H1 (cell line): ENCODE measurements around the gene DOK7. TPM values are rescaled to one million over a fixed set of nuclear protein-coding genes. Genes with fewer than 3 reads are reported as not detected.

Source experiments
- CTCF ChIA-PET: fragments of 300-600 bp; sonication (Branson Sonifier 250); formaldehyde crosslinking; loops from one replicate; lab custom pipeline; 2021; ENCODE audit not compliant: partially characterized antibody; lab: Charles Lee
- POLR2A ChIA-PET: fragments of 300-600 bp; sonication (Branson Sonifier 250); formaldehyde crosslinking; loops from one replicate; lab custom pipeline; 2021; ENCODE audit warnings: inconsistent platforms; ENCODE audit not compliant: partially characterized antibody; lab: Charles Lee
- DNase-seq, 2 experiments: peaks; one replicate each; pipeline versions ENCODE4 v3.0.0 to v3.0.0-alpha.2; 2010 to 2022; ENCODE audit warnings: low spot score in 2 of 2, low read depth in 1 of 2, mixed read lengths in 1 of 2
- FAIRE-seq: peaks from 2 replicates; lab custom pipeline; 2011; peaks lifted over from hg19 to GRCh38; lab: Jason Lieb, UNC
- H2AFZ ChIP-seq: 2 replicates; pipeline ENCODE4 v1.8.1; 2012; ENCODE audit warnings: low read length, inconsistent platforms
- H2AK5ac ChIP-seq: 2 replicates; pipeline ENCODE4 v1.6.1; 2013; ENCODE audit warnings: low read depth, low read length
- H2BK120ac ChIP-seq: replicated peaks from 2 replicates; pipeline ENCODE3; 2013; ENCODE audit warnings: low read depth, low read length, inconsistent platforms
- H2BK12ac ChIP-seq: 2 replicates; pipeline ENCODE4 v1.6.1; 2013; ENCODE audit warnings: low read depth, low read length
- H2BK15ac ChIP-seq: 2 replicates; pipeline ENCODE4 v1.6.1; 2013; ENCODE audit warnings: low read length
- H2BK20ac ChIP-seq: 2 replicates; pipeline ENCODE4 v1.6.1; 2013; ENCODE audit warnings: low read length
- H2BK5ac ChIP-seq: 2 replicates; pipeline ENCODE4 v1.6.1; 2013; ENCODE audit warnings: low read depth, low read length
- H3K14ac ChIP-seq: 2 replicates; pipeline ENCODE4 v1.6.1; 2013; ENCODE audit warnings: inconsistent platforms; ENCODE audit not compliant: insufficient read length
- H3K18ac ChIP-seq: 2 replicates; pipeline ENCODE4 v1.6.1; 2013; ENCODE audit warnings: low read length; ENCODE audit errors: extremely low read depth
- H3K23ac ChIP-seq: 2 replicates; pipeline ENCODE4 v1.6.1; 2013; ENCODE audit warnings: inconsistent platforms; ENCODE audit not compliant: insufficient read length
- H3K23me2 ChIP-seq: 2 replicates; pipeline ENCODE4 v1.6.1; 2013; ENCODE audit warnings: low read depth, low read length
- H3K27ac ChIP-seq: 2 replicates; pipeline ENCODE4 v1.6.1; 2011; ENCODE audit warnings: low read depth, low read length, inconsistent platforms
- H3K27me3 ChIP-seq, 4 experiments: replicated peaks in 1 of 4; 1 replicate in 1 of 4; 2 replicates in 3 of 4; pipeline versions ENCODE4 v1.6.1 to v1.8.1; 2011 to 2013; ENCODE audit warnings: low read length in 3 of 4, mild to moderate bottlenecking in 3 of 4, inconsistent platforms in 2 of 4, mixed read lengths in 2 of 4, moderate library complexity in 1 of 4; ENCODE audit not compliant: control insufficient read depth in 3 of 4, insufficient read depth in 3 of 4; ENCODE audit errors: extremely low read depth in 1 of 4
- H3K36me3 ChIP-seq, 4 experiments: 2 replicates each; pipeline versions ENCODE4 v1.6.1 to v1.8.1; 2011 to 2013; ENCODE audit warnings: mild to moderate bottlenecking in 4 of 4, low read length in 3 of 4, moderate library complexity in 2 of 4, control low read depth in 1 of 4, inconsistent platforms in 1 of 4; ENCODE audit not compliant: insufficient read depth in 4 of 4, control insufficient read depth in 2 of 4
- H3K4ac ChIP-seq: replicated peaks from 2 replicates; pipeline ENCODE3; 2013; ENCODE audit warnings: low read length, low read depth, mixed read lengths, inconsistent platforms; ENCODE audit not compliant: insufficient read length
- H3K4me1 ChIP-seq, 4 experiments: replicated peaks in 1 of 4; 1 replicate in 1 of 4; 2 replicates in 3 of 4; pipeline versions ENCODE4 v1.6.1 to v1.8.1; 2011 to 2013; ENCODE audit warnings: low read length in 3 of 4, inconsistent platforms in 2 of 4, mixed read lengths in 1 of 4; ENCODE audit not compliant: insufficient read depth in 4 of 4, control insufficient read depth in 3 of 4
- H3K4me2 ChIP-seq, 2 experiments: 2 replicates each; pipeline versions ENCODE4 v1.6.1 to v1.8.1; 2011 to 2013; ENCODE audit warnings: low read depth in 2 of 2, low read length in 2 of 2, control low read depth in 1 of 2, inconsistent platforms in 1 of 2, mild to moderate bottlenecking in 1 of 2; ENCODE audit not compliant: insufficient read depth in 1 of 2
- H3K4me3 ChIP-seq, 4 experiments: fragments of 200-600, 300-600 bp in 1 of 4; sonication (generic), shearing (Covaris generic), sonication (Bioruptor Twin) in 1 of 4; 2 replicates each; pipeline versions ENCODE4 v1.5.1 to v1.8.1; 2011 to 2016; ENCODE audit warnings: low read length in 4 of 4, low read depth in 3 of 4, control low read depth in 2 of 4, inconsistent platforms in 2 of 4, mild to moderate bottlenecking in 2 of 4, mixed read lengths in 1 of 4, moderate library complexity in 1 of 4; ENCODE audit not compliant: insufficient read depth in 2 of 4; ENCODE audit errors: extremely low read depth in 1 of 4
- H3K56ac ChIP-seq: replicated peaks from 2 replicates; pipeline ENCODE3; 2013; ENCODE audit warnings: low read depth, mild to moderate bottlenecking, mixed read lengths, low read length, inconsistent platforms; ENCODE audit not compliant: insufficient read length
- H3K79me1 ChIP-seq: 2 replicates; pipeline ENCODE4 v1.6.1; 2013; ENCODE audit warnings: low read depth, low read length, control low read depth
- H3K79me2 ChIP-seq, 2 experiments: 2 replicates each; pipeline versions ENCODE4 v1.6.1 to v1.8.1; 2012 to 2013; ENCODE audit warnings: low read length in 2 of 2, mild to moderate bottlenecking in 2 of 2, inconsistent platforms in 1 of 2; ENCODE audit not compliant: insufficient read depth in 2 of 2, control insufficient read depth in 1 of 2
- H3K9ac ChIP-seq, 4 experiments: replicated peaks in 1 of 4; 1 replicate in 1 of 4; 2 replicates in 3 of 4; pipeline versions ENCODE4 v1.6.1 to v1.8.1; 2011 to 2013; ENCODE audit warnings: low read depth in 3 of 4, low read length in 3 of 4, control low read depth in 2 of 4, mild to moderate bottlenecking in 2 of 4, moderate library complexity in 2 of 4, inconsistent platforms in 1 of 4; ENCODE audit errors: extremely low read depth in 1 of 4
- H3K9me3 ChIP-seq, 2 experiments: 2 replicates each; pipeline versions ENCODE4 v1.6.1 to v1.8.1; 2012 to 2013; ENCODE audit warnings: mild to moderate bottlenecking in 2 of 2, moderate library complexity in 2 of 2, control low read depth in 1 of 2, inconsistent platforms in 1 of 2, low read depth in 1 of 2, low read length in 1 of 2, mixed read lengths in 1 of 2; ENCODE audit not compliant: insufficient read depth in 2 of 2
- H4K20me1 ChIP-seq, 2 experiments: replicated peaks in 1 of 2; 2 replicates each; pipeline versions ENCODE3 to v1.8.1; 2011 to 2013; ENCODE audit warnings: inconsistent platforms in 2 of 2, low read length in 2 of 2, mild to moderate bottlenecking in 1 of 2; ENCODE audit not compliant: insufficient read depth in 2 of 2, control insufficient read depth in 1 of 2
- H4K5ac ChIP-seq: 2 replicates; pipeline ENCODE4 v1.6.1; 2013; ENCODE audit warnings: low read length, low read depth, mixed read lengths, inconsistent platforms; ENCODE audit not compliant: insufficient read length
- H4K8ac ChIP-seq: 2 replicates; pipeline ENCODE4 v1.8.0; 2013; ENCODE audit warnings: mild to moderate bottlenecking, moderate library complexity, low read length, inconsistent platforms; ENCODE audit not compliant: insufficient read depth; ENCODE audit errors: extremely low read depth
- H4K91ac ChIP-seq: replicated peaks from 2 replicates; pipeline ENCODE3; 2013; ENCODE audit warnings: low read length, mixed read lengths, inconsistent platforms; ENCODE audit not compliant: insufficient read length
- CHD2 ChIP-seq: IDR thresholded peaks from 2 replicates; pipeline ENCODE4 v1.6.1; 2012; ENCODE audit warnings: low read length, improper control_type of control experiment
- MAFK ChIP-seq: IDR thresholded peaks from 2 replicates; pipeline ENCODE4 v1.6.1; 2012; ENCODE audit warnings: low read depth, mild to moderate bottlenecking, improper control_type of control experiment, low read length
- WGBS, 2 experiments: shearing (Covaris generic) in 1 of 2; methylation state at CpG; one replicate each; pipeline versions ENCODE4 v1.1.6 to v1.1.7; 2013 to 2015; ENCODE audit warnings: low lambda C conversion rate in 2 of 2, mixed read lengths in 2 of 2, inconsistent platforms in 1 of 2, low coverage in 1 of 2, missing lambda C conversion rate in 1 of 2; ENCODE audit not compliant: insufficient replicate concordance in 2 of 2, insufficient coverage in 1 of 2, insufficient read length in 1 of 2; ENCODE audit errors: extremely low coverage in 1 of 2, missing lambda C conversion rate in 1 of 2; 5-methylcytosine and 5-hydroxymethylcytosine counted together
- polyA plus RNA-seq, 7 experiments: library from polyadenylated mRNA; depleted of rRNA in 3 of 7; stranded (reverse) in 5 of 7; unstranded in 2 of 7; fragments of >200 nt in 5 of 7; fragments of 200-250 nt in 2 of 7; gene quantifications; 1 replicate in 5 of 7; 2 replicates in 1 of 7; 4 replicates in 1 of 7; pipeline versions ENCODE4 v1.2.1 to v1.2.3, GENCODE V29; 2011 to 2013; ENCODE audit warnings: missing spikeins in 2 of 7, mixed read lengths in 2 of 7
- total RNA-seq: library from RNA; stranded (reverse); fragmentation: NEBNext Ultra II Directional; extraction: Animal tissue kit (Norgen Biotek cat#: 25700); gene quantifications from 2 replicates; pipeline ENCODE4 v1.2.1, GENCODE V29; 2021

Gene DOK7
- total and polyA plus RNA-seq, 2 of the 8 experiments (the other 6 are each of a cell fraction or from before 2014, with no cell fraction given), result 0.32 TPM; not detected in 1

GRCh38 chr4:3437582-3437936 is 25.5 kb upstream of the DOK7 start:
- Histone ChIP-seq H2BK20ac (no peak overlapping the region), H3K79me2 (no peaks in the 10 kb centered on the region), H3K23ac (no peak overlapping the region), H4K91ac (no peak overlapping the region), H3K4me2 (no peak overlapping the region), H4K8ac (no peak overlapping the region), H2AK5ac (no peak overlapping the region), H3K4ac (no peak overlapping the region), H2BK5ac (no peak overlapping the region), H3K56ac (no peak overlapping the region), H2AFZ (no peak overlapping the region), H3K79me1 (no peaks in the 10 kb centered on the region)
- no peak for FAIRE-seq
- TF ChIP-seq MAFK, result no peak
- TF ChIP-seq CHD2, result no peak
- TF ChIP-seq, all 59 proteins: peak for 0
- Histone ChIP-seq H4K20me1 (no peaks in the 10 kb centered on the region), H3K27me3 (no peaks in the 10 kb centered on the region; a peak in 1 of 7 replicates), H3K14ac (no peak overlapping the region), H3K23me2 (no peaks in the 10 kb centered on the region), H2BK120ac (no peak overlapping the region), H3K36me3 (no peaks in the 10 kb centered on the region), H3K18ac (no peak overlapping the region), H3K9ac (no peak overlapping the region), H3K4me3 (no peak overlapping the region), H3K4me1 (peaks cover 0 to 5% (median 2%) of the 10 kb centered on the region in 4 experiments; a peak in 3 of 7 replicates), H3K9me3 (no peaks in the 10 kb centered on the region), H4K5ac (no peak overlapping the region), H2BK12ac (no peak overlapping the region), H3K27ac (no peak overlapping the region), H2BK15ac (no peak overlapping the region)
- WGBS, 2 experiments, result 93% methylated on average over 9 of the region's 9 CpGs; no CpG with 5 or more reads in 1 of the 2 experiments
- DNase-seq, result no peak
- ChIA-PET POLR2A (interaction anchor here (1.1 kb wide), 1 partner anchor 144 kb away, joined by 3 read pairs; no protein-coding TSS in a partner anchor), CTCF (interaction anchor here (1.4 to 11.6 kb wide), 5 partner anchors 10 to 92 kb away, joined by 4 to 152 read pairs (median 14); no protein-coding TSS in a partner anchor)
